ENCODE data around the gene FRMD4B.

Gene FRMD4B

DNA sequence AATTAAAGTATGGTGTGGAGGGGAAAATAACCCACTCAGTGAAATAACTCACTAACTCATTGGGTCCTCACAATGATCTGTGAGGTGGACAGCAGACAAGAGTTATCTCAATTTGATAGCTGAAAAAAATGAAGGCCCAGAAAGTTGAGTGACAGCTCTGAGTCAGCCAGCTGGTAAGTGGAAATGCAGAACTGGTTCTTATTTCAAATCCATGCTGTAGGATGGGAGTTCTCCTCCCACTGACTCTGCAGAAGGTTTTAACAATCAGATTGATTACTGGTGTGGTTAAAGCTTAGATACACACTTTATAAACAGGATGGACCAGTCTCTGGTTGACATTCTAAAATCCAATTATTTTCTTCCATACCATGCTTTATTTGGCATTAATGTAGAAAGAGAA, 176.5 kb downstream of the FRMD4B start:
- no peak for DNase-seq (ENCODE audit: low read depth in 3 of 3, low spot score in 1 of 3)

DNA sequence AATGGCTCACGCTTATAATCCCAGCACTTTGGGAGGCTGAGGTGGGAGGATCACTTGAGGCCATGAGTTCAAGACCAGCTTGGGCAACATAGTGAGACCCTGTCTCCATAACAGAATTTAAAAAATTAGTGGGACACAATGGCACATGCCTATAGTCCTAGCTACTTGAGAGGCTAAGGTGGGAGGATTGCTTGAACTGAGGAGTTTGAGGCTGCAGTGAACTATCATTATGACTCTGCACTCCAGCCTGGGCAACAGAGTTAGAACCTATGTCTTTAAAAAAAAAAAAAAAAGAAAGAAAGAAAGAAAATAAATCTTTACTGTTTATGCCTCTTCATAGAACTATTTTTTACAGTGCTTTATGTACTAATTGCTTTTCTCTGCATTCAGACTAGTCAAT, 178.9 kb downstream of the FRMD4B start:
- no peak for DNase-seq (ENCODE audit: low read depth in 3 of 3, low spot score in 1 of 3)

DNA sequence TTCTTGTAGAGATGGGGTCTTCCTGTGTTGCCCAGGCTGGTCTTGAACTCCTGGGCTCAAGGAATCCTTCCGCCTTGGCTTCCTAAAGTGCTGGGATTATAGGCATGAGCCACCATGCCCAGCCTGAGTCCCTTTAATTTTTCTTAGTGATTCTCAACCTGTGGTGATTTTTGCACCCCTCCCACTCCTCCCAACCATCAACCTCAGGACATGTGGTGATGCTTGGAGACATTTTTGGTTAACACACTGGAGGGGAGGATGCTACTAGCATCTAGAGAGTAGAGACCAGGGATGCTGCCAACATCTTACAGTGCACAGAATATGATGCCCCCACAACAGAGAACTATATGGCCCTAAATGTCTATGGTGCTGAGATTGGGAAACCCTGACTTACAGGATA, 180.5 kb downstream of the FRMD4B start:
- DNase-seq (ENCODE audit: low read depth in 3 of 3, low spot score in 1 of 3) = no peak

DNA sequence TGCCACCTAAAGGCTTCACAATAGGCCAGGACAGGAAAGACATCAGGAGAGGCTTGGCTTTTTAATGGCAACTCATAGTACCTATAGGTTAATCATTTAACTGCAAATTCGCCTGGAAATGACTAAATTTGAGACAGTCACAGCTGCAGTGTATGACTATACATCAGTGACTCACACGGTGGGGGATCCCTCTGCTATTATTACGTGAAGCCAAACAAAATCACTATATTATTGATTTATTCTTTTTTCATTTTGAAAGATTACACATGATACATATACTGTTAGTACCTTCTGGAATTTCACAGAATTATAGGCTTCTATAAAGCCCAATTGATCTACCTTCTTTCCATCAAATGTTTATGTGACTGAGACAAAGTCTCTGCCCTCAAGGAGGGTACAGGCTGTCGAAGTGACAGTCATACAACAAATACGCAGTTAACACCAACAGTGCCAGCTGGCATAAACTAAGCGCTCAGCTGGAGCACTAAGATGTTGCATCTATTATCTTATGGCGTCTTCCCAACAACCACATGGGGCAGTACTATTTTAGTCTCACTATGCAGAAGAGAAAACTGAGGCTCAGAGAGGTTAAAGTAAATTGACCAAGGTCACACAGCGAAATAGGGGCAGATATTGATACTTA, 181.5 kb downstream of the FRMD4B start:
- DNase-seq (ENCODE audit: low read depth in 3 of 3, low spot score in 1 of 3) = no peak

DNA sequence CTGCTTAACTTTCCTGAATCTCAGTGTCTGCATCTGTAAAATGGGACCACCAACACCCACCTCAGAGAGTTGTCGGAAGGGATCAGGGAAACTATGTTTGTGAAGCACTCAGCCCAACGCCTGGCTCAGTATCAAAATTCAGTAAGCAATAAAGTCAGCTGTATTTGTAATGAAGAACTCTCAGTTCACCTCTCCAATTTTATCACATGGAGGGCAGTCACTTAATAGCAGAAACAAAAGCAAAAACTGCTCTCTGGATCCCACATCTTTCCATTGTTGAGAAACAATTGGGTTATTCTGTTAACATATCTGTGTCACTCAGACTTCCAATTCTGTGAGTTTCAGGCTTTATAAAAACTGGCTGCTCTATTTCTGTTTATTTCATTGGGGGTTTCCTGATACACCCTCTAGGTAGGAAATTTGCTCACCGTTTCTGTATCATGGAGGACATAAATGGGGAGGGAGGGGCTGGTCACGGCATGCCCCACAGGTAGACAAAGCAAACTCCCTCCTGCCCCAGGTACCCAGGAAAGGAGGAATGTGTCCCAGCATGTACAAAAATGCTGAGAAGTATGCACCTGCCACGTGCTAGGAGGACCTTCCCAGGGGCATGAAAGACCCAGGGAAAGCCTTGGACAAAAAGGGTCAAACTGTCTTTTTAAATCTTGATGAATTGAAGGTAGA, 182.1 kb downstream of the FRMD4B start:
- no peak for DNase-seq (ENCODE audit: low read depth in 3 of 3, low spot score in 1 of 3)

DNA sequence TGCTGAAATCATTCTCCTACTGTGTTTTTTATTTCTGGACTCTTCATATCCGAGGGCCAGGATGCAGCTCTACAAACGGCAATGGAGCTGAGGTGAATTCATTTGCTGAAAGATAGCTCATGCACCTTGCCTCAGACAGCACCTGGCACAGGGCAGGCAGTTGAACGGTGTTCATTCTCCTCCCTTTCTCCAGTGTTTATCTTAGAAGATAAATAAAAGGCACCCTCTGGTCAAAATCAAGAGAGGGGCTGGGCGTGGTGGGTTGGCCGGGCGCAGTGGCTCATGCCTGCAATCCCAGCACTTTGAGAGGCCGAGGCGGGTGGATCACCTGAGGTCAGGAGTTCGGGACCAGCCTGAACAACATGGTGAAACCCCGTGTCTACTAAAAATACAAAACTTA, 184.2 kb downstream of the FRMD4B start:
- no peak for DNase-seq (ENCODE audit: low read depth in 3 of 3, low spot score in 1 of 3)

DNA sequence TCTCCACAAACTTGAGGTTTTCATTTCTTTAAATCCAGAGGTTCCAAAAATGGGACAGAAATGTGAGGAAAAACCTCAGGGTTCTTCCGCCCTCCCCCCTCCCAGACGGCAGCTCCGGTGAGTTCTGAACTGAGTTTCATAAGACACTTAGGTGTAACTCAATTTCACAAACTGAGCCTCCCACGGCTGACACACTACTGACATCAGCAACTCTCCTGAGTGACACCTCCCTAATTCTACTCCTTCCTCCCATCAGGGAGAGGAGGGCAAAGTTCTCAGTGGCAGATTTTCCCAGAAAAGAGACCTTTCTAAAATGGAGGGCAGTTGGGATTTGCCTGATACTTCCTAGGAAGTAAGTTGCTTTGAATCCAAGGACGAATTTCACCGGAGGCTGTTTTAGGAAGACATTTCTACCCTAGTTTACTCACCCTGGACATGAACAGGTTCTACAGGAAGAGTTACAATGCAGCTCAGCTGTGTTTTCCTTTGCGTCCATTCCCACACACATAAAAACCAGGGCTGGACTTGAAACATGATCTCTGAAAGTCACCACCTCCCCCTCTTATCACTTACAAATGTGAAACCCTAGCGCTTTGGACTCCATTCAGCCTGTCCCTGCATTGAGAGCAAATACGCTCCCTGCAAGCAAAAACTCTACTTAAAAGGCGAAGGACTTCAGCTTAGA, 185.4 kb downstream of the FRMD4B start:
- no peak for DNase-seq (ENCODE audit: low read depth in 3 of 3, low spot score in 1 of 3)

DNA sequence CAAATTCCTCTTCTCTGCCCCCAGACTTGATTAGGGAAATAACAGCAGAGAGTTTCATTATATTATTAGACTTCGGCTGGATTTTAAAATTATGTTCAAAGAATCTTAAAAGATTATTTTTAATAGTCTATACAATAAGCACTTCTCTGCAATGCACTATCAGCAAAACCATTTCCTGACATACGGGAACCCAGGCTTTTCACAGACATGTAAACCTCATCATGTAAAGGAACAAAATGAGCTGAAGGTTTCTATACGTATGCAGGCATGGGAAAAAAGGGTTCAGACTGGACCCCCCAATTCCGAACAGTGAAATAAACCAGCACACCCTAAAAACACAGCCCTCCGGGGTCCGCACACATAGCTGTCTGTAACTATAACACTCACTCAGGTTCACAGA, 185.9 kb downstream of the FRMD4B start:
- no peak for DNase-seq (ENCODE audit: low read depth in 3 of 3, low spot score in 1 of 3)

DNA sequence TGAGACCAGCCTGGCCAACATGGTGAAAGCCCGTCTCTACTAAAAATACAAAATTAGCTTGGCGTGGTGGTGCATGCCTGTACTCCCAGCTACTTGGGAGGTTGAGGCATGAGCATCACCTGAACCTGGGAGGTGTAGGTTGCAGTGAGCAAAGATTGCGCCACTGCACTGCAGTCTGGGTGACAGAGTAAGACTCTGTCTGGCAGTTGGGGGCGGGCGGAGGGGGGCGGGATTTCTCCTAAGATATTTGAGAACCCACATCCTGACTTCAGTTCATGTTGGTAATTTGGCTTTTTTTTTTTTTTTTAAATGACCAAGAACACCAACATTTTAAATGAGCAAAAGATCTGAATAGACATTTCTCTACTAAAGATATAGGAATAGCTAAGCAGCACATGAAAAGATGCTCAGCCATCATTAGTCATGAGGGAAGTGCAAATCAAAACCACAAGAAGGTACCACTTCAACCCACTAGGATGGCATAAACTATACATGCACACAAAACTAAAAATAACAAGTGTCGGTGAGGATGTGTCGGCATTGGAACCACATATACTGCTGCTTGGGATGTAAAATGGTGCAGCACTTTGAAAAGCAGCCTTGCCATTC, 187.9 kb downstream of the FRMD4B start:
- DNase-seq (ENCODE audit: low read depth in 3 of 3, low spot score in 1 of 3) = peak in 2 of 3 donors; percentile 21 to 45

DNA sequence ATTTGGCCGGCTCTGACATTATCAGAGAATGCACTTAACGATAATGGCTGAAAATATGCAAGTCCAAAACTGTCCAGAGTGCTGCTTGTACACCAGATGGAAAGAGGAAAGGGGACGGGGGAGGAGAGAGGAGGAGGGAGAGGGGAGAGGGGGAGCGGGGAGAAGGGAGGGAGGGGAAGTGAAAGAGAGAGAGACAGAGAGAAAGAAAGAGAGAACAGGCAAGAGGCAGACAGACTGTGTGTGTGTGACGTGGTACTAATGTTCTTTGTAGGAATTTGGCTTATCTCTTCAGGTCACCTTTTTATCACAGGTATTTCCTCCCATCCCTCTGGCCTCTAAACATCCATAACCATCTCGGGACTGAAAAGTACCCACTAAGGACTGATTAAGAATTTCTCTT, 188.4 kb downstream of the FRMD4B start:
- no peak for DNase-seq (ENCODE audit: low read depth in 3 of 3, low spot score in 1 of 3)

DNA sequence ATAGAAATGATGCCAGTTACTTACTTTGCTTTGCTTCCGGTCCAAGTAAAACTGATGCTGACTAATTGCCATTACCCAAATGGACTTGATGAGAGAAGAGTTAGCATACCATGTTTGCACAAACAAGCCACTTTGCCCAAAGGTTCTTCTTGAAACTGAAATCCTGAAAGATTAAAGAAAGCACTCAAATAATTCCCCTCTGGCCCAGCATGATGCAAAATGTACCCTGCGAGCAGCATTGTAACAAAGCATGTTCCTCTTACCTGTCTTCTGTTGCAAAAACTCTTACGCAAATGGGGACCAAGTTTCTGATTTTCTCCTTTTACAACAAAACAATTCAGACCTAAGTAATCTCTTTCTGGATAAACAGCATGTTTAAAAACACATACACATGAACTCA, 189.0 kb downstream of the FRMD4B start:
- DNase-seq (ENCODE audit: low read depth in 3 of 3, low spot score in 1 of 3) = no peak

DNA sequence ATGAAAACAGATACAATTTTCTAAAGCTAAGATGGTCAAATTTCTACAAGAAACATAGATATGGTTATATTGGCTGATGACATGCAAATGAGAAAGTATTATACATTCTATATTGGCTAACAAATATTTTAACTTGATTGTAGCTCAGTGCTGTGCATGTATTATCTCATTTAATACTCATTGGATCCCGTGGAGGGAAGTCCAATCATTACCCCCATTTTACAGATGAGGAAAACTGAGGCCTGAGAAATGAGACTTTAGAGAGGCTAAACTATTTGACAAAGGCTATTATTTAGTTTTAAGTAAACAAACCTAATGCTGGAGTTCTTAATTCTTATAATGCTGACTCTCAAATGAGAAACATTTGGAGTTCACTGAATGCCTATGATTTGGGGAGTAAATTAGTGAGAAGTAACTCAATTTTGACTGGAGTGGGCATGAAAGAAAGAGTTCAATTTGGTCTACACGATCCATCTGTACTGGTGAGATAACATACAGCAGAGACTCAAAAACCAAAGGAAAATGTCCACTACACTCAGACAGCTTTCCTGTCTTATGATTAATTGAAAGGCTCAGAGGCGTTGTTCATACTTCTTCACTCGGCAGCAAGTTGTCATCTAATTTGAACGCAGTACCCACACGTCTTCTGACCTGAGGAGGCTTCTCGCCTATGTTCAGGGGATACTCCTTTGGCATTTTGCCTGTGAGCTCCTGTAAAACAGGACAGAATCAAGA, 191.3 kb downstream of the FRMD4B start:
- DNase-seq (ENCODE audit: low read depth in 3 of 3, low spot score in 1 of 3) = no peak

DNA sequence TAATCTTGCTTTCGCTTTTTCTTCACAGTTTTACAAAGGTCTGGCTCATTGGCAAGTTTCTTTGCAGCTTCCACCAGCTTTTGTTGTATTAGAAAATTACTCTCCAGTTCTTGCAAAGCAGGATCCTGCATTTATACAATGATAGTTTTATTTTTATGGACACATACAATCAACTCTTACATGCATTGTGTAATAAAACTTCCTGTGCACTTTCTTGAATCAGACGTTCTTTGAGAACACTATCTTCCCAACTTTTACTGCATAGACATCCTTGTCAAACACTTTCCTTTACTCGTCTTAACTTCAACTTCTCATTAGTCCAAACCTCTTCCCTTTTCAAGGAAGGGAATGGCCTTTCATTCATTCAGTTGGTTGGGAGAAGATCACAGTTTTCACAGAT, 192.1 kb downstream of the FRMD4B start:
- DNase-seq (ENCODE audit: low read depth in 3 of 3, low spot score in 1 of 3) = no peak

DNA sequence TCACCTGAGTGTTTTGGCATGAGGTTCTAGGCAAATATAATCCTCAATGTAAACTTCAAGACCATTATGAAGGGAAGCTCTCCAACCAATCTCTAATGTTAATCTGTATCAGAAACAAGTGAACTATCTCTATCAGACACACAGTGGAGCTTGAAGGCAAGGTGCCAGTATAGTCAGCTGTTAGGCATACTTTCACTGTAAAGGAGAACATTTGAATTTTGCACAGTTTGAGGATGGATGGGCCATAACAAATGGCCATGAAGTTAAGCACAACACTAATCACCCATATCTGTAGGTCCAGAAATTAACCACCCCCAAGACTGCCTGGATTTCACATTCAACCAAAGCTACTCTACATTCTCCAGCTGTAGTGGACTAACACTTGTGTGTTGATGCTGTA, 194.4 kb downstream of the FRMD4B start:
- DNase-seq (ENCODE audit: low read depth in 3 of 3, low spot score in 1 of 3) = no peak

DNA sequence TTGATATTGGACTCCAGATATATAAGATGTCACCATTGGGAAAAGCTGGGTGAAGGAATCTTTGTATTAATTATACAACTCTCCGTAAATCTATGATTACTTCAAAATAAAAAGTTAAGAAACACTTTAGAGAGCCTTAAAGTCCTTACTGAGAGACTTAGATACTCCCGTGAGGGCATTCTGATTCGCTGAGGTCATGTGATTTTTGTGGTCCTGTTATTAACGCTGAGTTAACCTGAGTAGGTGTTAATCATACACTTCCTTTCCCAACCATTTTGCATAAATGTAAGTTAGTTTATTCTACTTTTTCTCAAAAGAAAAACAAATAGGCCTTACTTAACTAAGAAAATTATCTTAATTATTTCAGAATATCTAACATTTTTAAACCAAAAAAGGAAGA, 196.4 kb downstream of the FRMD4B start:
- no peak for DNase-seq (ENCODE audit: low read depth in 3 of 3, low spot score in 1 of 3)

DNA sequence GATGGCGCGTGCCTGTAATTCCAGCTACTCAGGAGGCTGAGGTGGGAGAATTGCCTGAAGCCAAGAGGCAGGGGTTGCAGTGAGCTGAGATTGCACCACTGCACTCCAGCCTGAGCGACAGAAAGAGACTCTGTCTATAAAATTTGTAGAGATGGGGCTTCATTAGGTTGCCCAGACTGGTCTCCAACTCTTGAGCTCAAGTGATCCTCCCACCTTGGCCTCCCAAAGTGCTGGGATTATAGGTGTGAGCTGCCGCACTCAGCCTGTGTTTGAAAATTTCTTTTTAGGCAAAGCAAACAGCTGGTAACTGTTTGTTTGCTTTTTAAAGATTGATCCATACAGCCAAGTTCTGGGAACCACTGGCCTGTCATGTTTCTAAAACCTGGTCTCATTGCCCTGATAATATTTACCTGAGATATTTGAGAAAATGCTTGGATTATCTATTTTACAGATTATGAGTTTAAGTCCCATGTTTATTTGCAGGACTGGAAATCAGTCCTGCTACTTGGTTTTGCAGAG, 199.3 kb downstream of the FRMD4B start:
- no peak for DNase-seq (ENCODE audit: low read depth in 3 of 3, low spot score in 1 of 3)

DNA sequence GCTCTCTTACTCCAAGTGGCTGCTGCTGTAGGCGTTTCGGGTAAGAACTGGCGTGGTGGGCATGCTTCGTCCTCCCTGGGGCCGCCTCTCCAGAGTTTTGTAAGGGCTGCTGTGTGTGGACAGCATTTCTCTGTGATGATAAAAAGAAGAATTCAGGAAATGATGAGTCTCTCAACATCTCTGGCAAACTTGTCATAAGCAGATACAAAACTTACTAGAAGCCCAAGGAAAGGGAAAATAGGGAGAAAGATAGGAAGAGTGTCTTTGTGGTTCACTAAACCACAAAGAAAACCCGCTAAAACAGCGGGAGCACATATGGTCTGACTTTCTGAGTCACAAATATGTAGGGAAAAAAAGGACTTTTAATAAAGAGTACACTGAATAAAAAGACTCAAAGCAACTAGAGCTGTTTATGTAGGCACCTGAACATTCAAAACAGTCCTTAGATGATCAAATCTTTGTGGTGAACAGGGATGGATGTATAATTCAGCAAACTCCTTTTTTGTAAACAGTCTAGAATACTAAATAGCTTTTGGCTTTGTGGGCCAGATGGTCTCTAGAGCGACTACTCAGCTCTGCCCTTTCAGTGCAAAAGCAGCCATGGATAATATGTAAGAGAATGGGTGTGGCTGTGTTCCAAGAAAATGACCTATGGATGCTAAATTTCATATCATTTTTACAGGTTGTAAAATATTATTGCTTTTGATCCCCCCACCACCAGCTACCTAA, 203.1 kb downstream of the FRMD4B start:
- no peak for DNase-seq (ENCODE audit: low read depth in 3 of 3, low spot score in 1 of 3)

DNA sequence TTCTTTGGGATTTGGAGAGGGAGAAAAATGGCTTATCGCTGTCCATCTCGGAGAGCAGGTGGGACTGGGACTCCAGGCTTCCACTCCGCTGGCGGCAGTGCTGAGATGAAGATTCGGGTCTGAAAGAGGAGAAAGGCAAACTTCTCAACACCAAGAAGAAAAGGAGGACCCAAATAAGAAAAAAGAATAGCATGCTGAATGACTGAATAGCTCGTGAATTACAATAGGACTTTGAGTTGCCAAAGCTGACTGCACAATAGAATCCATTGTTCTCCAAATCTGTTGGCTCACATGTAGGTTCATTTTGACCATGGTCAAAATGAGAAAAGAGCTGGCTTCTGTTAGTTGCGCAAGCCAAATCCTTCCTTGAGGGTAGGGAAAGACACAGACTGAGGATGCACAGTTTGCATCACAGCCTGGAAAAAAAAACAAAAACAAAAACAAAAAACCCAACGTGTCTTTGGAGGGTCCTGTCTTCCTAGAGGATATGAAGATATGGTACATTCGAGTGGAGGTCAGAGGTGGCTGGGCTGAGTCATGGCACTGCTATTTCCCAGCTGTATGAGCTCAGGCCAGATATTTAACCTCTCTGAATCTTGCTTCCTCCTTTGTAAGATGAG, 204.2 kb downstream of the FRMD4B start:
- no peak for DNase-seq (ENCODE audit: low read depth in 3 of 3, low spot score in 1 of 3)

DNA sequence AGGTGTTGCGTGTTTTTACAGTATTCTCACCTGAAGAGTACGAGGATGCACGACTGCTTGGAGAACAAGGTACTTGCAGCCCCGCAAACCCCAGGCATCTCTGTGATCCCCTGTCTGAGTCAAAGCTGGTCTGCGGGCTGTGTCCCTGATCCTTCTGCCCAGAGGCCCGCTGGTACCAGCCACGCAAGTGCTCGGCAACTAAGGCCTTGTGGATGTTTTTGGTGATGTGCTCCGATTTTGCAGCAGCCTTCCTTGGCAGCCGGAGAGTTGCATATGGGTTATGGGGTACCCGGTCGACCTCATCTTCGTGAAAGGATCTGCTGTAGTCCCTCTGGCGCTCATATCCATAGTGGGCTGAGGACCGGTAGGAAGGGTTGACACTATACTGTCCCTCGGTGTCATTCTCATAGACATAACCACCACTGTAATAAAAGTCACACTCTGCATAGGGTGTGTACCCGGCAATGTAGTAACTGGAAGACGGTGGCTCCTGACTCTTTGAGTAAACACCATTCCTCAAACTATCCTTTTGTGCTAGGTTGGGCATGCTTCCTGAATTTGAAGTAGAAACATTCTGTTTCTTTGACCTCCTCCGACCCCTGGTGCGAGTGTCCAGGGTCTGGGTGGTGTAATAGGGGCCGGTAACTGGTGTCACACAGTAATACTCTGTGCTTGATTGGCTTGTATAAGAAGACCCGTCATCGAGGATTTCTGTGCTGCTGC, 204.9 kb downstream of the FRMD4B start:
- DNase-seq (ENCODE audit: low read depth in 3 of 3, low spot score in 1 of 3) = no peak

Measured in stimulated activated CD4-positive, alpha-beta T cell treated with anti-CD3 and anti-CD28 coated beads, TNF-alpha, amount 100 ng/mL, for 1 hour (primary cell).